Measurements from ENCODE around the gene CCNL1. TPM values are rescaled to one million over a fixed set of nuclear protein-coding genes. Genes with fewer than 3 reads are reported as not detected.

The CCNL1 gene
- polyA plus RNA-seq, 1 donor (not counting 4 experiments of a cell fraction or from before 2014, with no cell fraction given), result 136 TPM

DNA sequence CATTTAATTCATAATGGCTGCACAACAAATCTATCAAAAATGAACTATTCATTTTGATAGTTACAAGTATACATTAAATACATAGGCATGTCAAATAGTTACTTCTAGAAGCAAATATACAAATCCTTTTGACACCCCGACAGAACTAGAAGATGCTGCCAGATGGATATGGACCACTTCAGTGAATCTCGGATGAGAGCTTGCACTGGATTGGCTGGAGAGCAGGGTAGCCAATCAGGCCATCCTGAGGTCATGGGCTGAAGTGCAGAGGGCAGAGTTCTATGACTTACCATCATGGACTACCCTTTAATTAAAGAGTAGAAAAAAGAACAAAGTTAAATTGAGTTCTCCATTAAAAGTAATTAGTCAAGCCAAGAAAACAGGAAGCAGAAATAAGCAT is 8.3 kb downstream of the CCNL1 start:
- no peak for DNase-seq (ENCODE audit: low read depth, low spot score)
- H4K20me1 ChIP-seq (ENCODE audit: control insufficient read depth, extremely low read depth, insufficient read depth, low read length), result peaks cover 12% of the 10 kb centered on the region
- no peaks in the 10 kb centered on the region for H3K9me1 ChIP-seq (ENCODE audit: control insufficient read depth, extremely low read depth, insufficient read depth, low read length)
- H3K9ac ChIP-seq (ENCODE audit: control insufficient read depth, extremely low read depth, insufficient read depth, low read length), result no peak overlapping the region
- TF ChIP-seq EZH2 (IDR thresholded peaks at IDR 0.05; ENCODE audit: low read length), result no peak
- TF ChIP-seq, protein P1, sequence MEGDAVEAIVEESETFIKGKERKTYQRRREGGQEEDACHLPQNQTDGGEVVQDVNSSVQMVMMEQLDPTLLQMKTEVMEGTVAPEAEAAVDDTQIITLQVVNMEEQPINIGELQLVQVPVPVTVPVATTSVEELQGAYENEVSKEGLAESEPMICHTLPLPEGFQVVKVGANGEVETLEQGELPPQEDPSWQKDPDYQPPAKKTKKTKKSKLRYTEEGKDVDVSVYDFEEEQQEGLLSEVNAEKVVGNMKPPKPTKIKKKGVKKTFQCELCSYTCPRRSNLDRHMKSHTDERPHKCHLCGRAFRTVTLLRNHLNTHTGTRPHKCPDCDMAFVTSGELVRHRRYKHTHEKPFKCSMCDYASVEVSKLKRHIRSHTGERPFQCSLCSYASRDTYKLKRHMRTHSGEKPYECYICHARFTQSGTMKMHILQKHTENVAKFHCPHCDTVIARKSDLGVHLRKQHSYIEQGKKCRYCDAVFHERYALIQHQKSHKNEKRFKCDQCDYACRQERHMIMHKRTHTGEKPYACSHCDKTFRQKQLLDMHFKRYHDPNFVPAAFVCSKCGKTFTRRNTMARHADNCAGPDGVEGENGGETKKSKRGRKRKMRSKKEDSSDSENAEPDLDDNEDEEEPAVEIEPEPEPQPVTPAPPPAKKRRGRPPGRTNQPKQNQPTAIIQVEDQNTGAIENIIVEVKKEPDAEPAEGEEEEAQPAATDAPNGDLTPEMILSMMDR (optimal IDR thresholded peaks at IDR 0.05 in 1 of 3, IDR thresholded peaks at IDR 0.05 in 1 of 3, conservative IDR thresholded peaks at IDR 0.05 in 1 of 3; ENCODE audit: extremely low read depth in 1 of 3, insufficient read depth in 2 of 3, low read length in 3 of 3), result no peak
- dilution Hi-C loops (cut with MboI; ENCODE audit: extremely low pct_ligation_motif_present, low sequenced_read_pairs), result no loop called here
- H2AFZ ChIP-seq (ENCODE audit: control insufficient read depth, low read length), result no peak overlapping the region
- no peak for FAIRE-seq
- H3K4me1 ChIP-seq (ENCODE audit: control insufficient read depth, extremely low read depth, insufficient read depth, low read length), result peaks cover 20% of the 10 kb centered on the region
- no peak overlapping the region for H3K4me3 ChIP-seq (ENCODE audit: control insufficient read depth in 2 of 3, extremely low read depth in 1 of 3, insufficient read depth in 2 of 3, low read depth in 1 of 3, low read length in 3 of 3)
- H3K27ac ChIP-seq (ENCODE audit: control insufficient read depth, insufficient read depth, low read length), result no peak overlapping the region
- no peaks in the 10 kb centered on the region for H3K9me3 ChIP-seq (ENCODE audit: control insufficient read depth, low read depth, low read length)
- H3K27me3 ChIP-seq (ENCODE audit: control insufficient read depth, extremely low read depth, insufficient read depth, low read length), result no peaks in the 10 kb centered on the region
- H3K4me2 ChIP-seq (ENCODE audit: control insufficient read depth, extremely low read depth, insufficient read depth, low read depth, low read length), result no peak overlapping the region
- peaks cover 44% of the 10 kb centered on the region for H3K79me2 ChIP-seq (ENCODE audit: control insufficient read depth, insufficient read depth, low read length)
- peaks cover 28 to 44% of the 10 kb centered on the region in 2 experiments for H3K36me3 ChIP-seq (ENCODE audit: control insufficient read depth in 2 of 2, extremely low read depth in 1 of 2, insufficient read depth in 2 of 2, low read length in 2 of 2)

DNA sequence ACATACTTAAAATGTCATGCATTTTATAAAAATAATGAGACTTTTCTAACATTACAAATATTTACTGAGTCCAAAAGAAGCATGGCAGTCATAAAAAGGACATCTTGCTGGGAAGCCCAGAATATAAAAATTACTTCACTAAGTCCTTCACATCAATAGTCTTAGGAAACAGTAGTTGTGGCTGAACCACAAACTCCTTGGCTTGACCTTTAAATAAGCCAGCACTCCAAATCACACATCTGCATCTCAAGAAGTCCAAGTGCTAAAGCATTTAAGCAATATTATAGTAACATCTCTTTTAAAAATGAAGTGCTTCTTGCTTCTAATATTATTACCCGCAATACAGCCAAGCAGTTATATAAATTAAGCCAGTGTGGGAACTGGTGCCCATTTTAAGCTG is 8.8 kb downstream of the CCNL1 start:
- Histone ChIP-seq H3K27me3 (ENCODE audit: control insufficient read depth, extremely low read depth, insufficient read depth, low read length) (no peaks in the 10 kb centered on the region), H3K4me1 (ENCODE audit: control insufficient read depth, extremely low read depth, insufficient read depth, low read length) (peaks cover 15% of the 10 kb centered on the region), H3K9me1 (ENCODE audit: control insufficient read depth, extremely low read depth, insufficient read depth, low read length) (no peaks in the 10 kb centered on the region), H3K4me2 (ENCODE audit: control insufficient read depth, extremely low read depth, insufficient read depth, low read depth, low read length) (no peak overlapping the region), H3K4me3 (ENCODE audit: control insufficient read depth in 2 of 3, extremely low read depth in 1 of 3, insufficient read depth in 2 of 3, low read depth in 1 of 3, low read length in 3 of 3) (no peak overlapping the region), H3K9ac (ENCODE audit: control insufficient read depth, extremely low read depth, insufficient read depth, low read length) (no peak overlapping the region), H4K20me1 (ENCODE audit: control insufficient read depth, extremely low read depth, insufficient read depth, low read length) (peaks cover 12% of the 10 kb centered on the region), H3K9me3 (ENCODE audit: control insufficient read depth, low read depth, low read length) (no peaks in the 10 kb centered on the region), H2AFZ (ENCODE audit: control insufficient read depth, low read length) (no peak overlapping the region), H3K79me2 (ENCODE audit: control insufficient read depth, insufficient read depth, low read length) (peaks cover 40% of the 10 kb centered on the region), H3K27ac (ENCODE audit: control insufficient read depth, insufficient read depth, low read length) (no peak overlapping the region), H3K36me3 (ENCODE audit: control insufficient read depth in 2 of 2, extremely low read depth in 1 of 2, insufficient read depth in 2 of 2, low read length in 2 of 2) (peaks cover 29 to 47% of the 10 kb centered on the region in 2 experiments)
- dilution Hi-C loops (cut with MboI; ENCODE audit: extremely low pct_ligation_motif_present, low sequenced_read_pairs), result no loop called here
- no peak for FAIRE-seq
- no peak for DNase-seq (ENCODE audit: low read depth, low spot score)
- no peak for TF ChIP-seq EZH2 (IDR thresholded peaks at IDR 0.05; ENCODE audit: low read length)
- TF ChIP-seq, protein P1 (optimal IDR thresholded peaks at IDR 0.05 in 1 of 3, IDR thresholded peaks at IDR 0.05 in 1 of 3, conservative IDR thresholded peaks at IDR 0.05 in 1 of 3; ENCODE audit: extremely low read depth in 1 of 3, insufficient read depth in 2 of 3, low read length in 3 of 3), result no peak
